HL-60 (cell line): ENCODE data around the gene ARTN.

Experiments
- DNase-seq, 2 experiments: peaks; one replicate each; pipeline ENCODE4 v3.0.0-alpha.2; 2010 to 2020; ENCODE audit warnings: low read depth in 1 of 2, low spot score in 1 of 2
- H3K27ac ChIP-seq: fragments of 250-450 bp; sonication (Bioruptor Pico); replicated peaks from 2 replicates; pipeline ENCODE4 v1.5.1; 2020; ENCODE audit warnings: mild to moderate bottlenecking, moderate library complexity
- H3K27me3 ChIP-seq: fragments of 250-450 bp; sonication (Bioruptor Pico); 2 replicates; pipeline ENCODE4 v1.5.1; 2021; ENCODE audit warnings: mild to moderate bottlenecking, moderate library complexity; ENCODE audit not compliant: insufficient read depth, poor library complexity, severe bottlenecking
- H3K4me3 ChIP-seq: replicated peaks from 2 replicates; pipeline ENCODE4 v1.5.1; 2011; ENCODE audit warnings: mild to moderate bottlenecking, control low read depth, low read length; ENCODE audit not compliant: insufficient read depth
- GABPA ChIP-seq: IDR thresholded peaks from 2 replicates; pipeline ENCODE4 v1.6.1; 2012; ENCODE audit warnings: low read depth
- POLR2AphosphoS5 ChIP-seq: IDR thresholded peaks from 2 replicates; pipeline ENCODE4 v1.6.1; 2012; ENCODE audit warnings: low read depth
- REST ChIP-seq: IDR thresholded peaks from 2 replicates; pipeline ENCODE4 v1.6.1; 2012; ENCODE audit warnings: low read depth; ENCODE audit not compliant: insufficient replicate concordance
- SPI1 ChIP-seq: IDR thresholded peaks from 2 replicates; pipeline ENCODE4 v1.6.1; 2012; ENCODE audit warnings: low read depth, mild to moderate bottlenecking, borderline replicate concordance
- TF ChIP-seq, protein P1 (sequence below): IDR thresholded peaks from one replicate; pipeline ENCODE4 v1.5.1; 2011; ENCODE audit warnings: low read length, control low read depth, inconsistent platforms; ENCODE audit not compliant: insufficient read depth

The ARTN gene

GRCh38 chr1:43984855-43985254 lies 51.3 kb downstream of the ARTN start:
- Histone ChIP-seq H3K27ac (no peak overlapping the region), H3K4me3 (no peak overlapping the region), H3K27me3 (no peaks in the 10 kb centered on the region)
- no peak for DNase-seq
- TF ChIP-seq POLR2AphosphoS5 (no peak), SPI1 (no peak), GABPA (no peak), REST (no peak)
- TF ChIP-seq, protein P1, sequence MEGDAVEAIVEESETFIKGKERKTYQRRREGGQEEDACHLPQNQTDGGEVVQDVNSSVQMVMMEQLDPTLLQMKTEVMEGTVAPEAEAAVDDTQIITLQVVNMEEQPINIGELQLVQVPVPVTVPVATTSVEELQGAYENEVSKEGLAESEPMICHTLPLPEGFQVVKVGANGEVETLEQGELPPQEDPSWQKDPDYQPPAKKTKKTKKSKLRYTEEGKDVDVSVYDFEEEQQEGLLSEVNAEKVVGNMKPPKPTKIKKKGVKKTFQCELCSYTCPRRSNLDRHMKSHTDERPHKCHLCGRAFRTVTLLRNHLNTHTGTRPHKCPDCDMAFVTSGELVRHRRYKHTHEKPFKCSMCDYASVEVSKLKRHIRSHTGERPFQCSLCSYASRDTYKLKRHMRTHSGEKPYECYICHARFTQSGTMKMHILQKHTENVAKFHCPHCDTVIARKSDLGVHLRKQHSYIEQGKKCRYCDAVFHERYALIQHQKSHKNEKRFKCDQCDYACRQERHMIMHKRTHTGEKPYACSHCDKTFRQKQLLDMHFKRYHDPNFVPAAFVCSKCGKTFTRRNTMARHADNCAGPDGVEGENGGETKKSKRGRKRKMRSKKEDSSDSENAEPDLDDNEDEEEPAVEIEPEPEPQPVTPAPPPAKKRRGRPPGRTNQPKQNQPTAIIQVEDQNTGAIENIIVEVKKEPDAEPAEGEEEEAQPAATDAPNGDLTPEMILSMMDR: no peak

DNA sequence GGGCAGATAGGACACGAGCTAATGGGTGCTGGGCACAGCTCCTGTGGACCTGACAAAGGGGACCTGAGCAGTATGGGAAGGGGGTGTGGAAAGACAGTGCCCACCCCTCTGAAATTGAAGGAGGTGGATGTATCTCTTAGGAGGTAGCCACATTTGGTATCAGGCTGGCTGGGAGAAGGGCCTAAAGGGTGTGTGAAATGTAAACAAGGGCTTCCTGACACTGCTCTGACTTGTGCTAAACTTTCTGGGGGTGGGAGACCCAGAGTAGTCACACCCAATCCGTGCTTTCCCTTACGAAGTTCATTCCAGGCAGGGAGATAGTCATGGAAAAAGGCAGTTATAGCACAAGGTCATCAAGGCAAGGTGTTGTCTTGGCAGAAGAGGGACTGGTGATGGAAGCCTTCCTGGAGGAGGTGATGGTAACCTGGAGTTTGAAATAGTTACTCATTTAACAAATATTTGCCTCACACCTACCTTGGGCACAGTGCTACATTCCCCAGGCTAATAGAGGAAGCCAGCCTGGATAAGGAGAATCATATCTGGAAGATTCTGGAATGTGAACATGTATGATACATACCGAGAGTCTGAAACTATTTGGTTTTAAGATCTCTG lies 52.5 kb downstream of the ARTN start:
- H3K27me3 ChIP-seq: no peaks in the 10 kb centered on the region
- H3K27ac ChIP-seq: no peak overlapping the region
- no peak overlapping the region for H3K4me3 ChIP-seq
- no peak for DNase-seq
- TF ChIP-seq GABPA (no peak), REST (no peak), SPI1 (no peak), POLR2AphosphoS5 (no peak)
- TF ChIP-seq, protein P1: no peak

GRCh38 chr1:43986712-43987111 lies 53.1 kb downstream of the ARTN start:
- no peak for TF ChIP-seq POLR2AphosphoS5
- TF ChIP-seq GABPA: no peak
- TF ChIP-seq, protein P1: no peak
- no peak for TF ChIP-seq REST
- TF ChIP-seq SPI1: no peak
- Histone ChIP-seq H3K27ac (no peak overlapping the region), H3K4me3 (no peak overlapping the region), H3K27me3 (no peaks in the 10 kb centered on the region)
- DNase-seq: no peak
